A673 (cell line): Measurements from ENCODE around the gene RPN1. TPM values are rescaled to one million over a fixed set of nuclear protein-coding genes. Genes with fewer than 3 reads are reported as not detected.

Source experiments
- BruUV-seq: library from RNA; stranded (reverse); fragments of 400-500 nt; replicated peaks from 2 replicates; lab custom pipeline; 2021; lab: Mats Ljungman, UMichigan
- CTCF ChIA-PET: fragments of 300-600 bp; sonication (Branson Sonifier 250); formaldehyde crosslinking; loops from one replicate; lab custom pipeline; 2022; ENCODE audit warnings: antibody characterized with exemption; lab: Charles Lee
- POLR2A ChIA-PET: fragments of 300-600 bp; sonication (Branson Sonifier 250); formaldehyde crosslinking; loops from one replicate; lab custom pipeline; 2022; ENCODE audit warnings: antibody characterized with exemption; ENCODE audit not compliant: low non-redundant PET; lab: Charles Lee
- DNase-seq: peaks from one replicate; pipeline ENCODE4 v3.0.0-alpha.2; 2015; ENCODE audit warnings: low spot score
- H3K27ac ChIP-seq: fragments of 200-600 bp; sonication (generic); 2 replicates; pipeline ENCODE4 v1.5.1; 2016; ENCODE audit warnings: mixed run types, low read depth, mild to moderate bottlenecking, mixed read lengths, antibody characterized with exemption, low read length; ENCODE audit not compliant: poor library complexity, severe bottlenecking
- H3K27me3 ChIP-seq: fragments of 200-600 bp; sonication (generic); replicated peaks from 2 replicates; pipeline ENCODE4 v1.6.1; 2017; ENCODE audit warnings: mixed run types, low read depth, mild to moderate bottlenecking, mixed read lengths, antibody characterized with exemption, low read length; ENCODE audit not compliant: insufficient read depth, poor library complexity
- H3K36me3 ChIP-seq: fragments of 200-600 bp; sonication (generic); 2 replicates; pipeline ENCODE4 v1.6.1; 2016; ENCODE audit warnings: mixed run types, mild to moderate bottlenecking, mixed read lengths, antibody characterized with exemption, low read length; ENCODE audit not compliant: insufficient read depth, poor library complexity, severe bottlenecking
- H3K4me1 ChIP-seq: fragments of 200-600 bp; sonication (generic); 2 replicates; pipeline ENCODE4 v1.6.1; 2017; ENCODE audit warnings: mixed run types, mild to moderate bottlenecking, mixed read lengths, antibody characterized with exemption, low read length; ENCODE audit not compliant: insufficient read depth, poor library complexity, severe bottlenecking
- H3K4me3 ChIP-seq: fragments of 200-600 bp; sonication (generic); 2 replicates; pipeline ENCODE4 v1.5.1; 2016; ENCODE audit warnings: low read depth, mixed run types, mild to moderate bottlenecking, mixed read lengths, low read length; ENCODE audit not compliant: poor library complexity, severe bottlenecking
- H3K9me3 ChIP-seq: fragments of 200-600 bp; sonication (generic); 2 replicates; pipeline ENCODE4 v1.6.1; 2016; ENCODE audit warnings: mixed run types, low read depth, mild to moderate bottlenecking, mixed read lengths, antibody characterized with exemption, low read length; ENCODE audit not compliant: poor library complexity, severe bottlenecking
- EZH2 ChIP-seq: fragments of 200-600 bp; sonication (generic); IDR thresholded peaks from 2 replicates; pipeline ENCODE4 v1.6.1; 2017; ENCODE audit warnings: borderline replicate concordance, low read depth, mild to moderate bottlenecking, mixed read lengths, antibody characterized with exemption, low read length; ENCODE audit not compliant: poor library complexity, severe bottlenecking
- intact Hi-C: fragments of 100-400 bp; cut with micrococcal nuclease; formaldehyde crosslinking; loops from one replicate; pipeline ENCODE4 v1.10.0; 2022; ENCODE audit not compliant: unreplicated experiment
- total RNA-seq: library from RNA; stranded (reverse); gene quantifications from 2 replicates; pipeline ENCODE4 v1.2.3, GENCODE V29; 2021
- TF ChIP-seq, protein P1 (sequence below): fragments of 300-800, 200-600 bp; sonication (generic); conservative IDR thresholded peaks from 2 replicates; pipeline ENCODE4 v1.5.1; 2017; ENCODE audit warnings: low read depth, mild to moderate bottlenecking, antibody characterized with exemption, low read length, moderate library complexity, mixed read lengths

Gene RPN1
- total RNA-seq, 1 experiment from 2014 or later = 254 TPM

- H3K9me3 ChIP-seq = no peaks in the 10 kb centered on the region
- BruUV-seq = no TSS peak
- H3K4me1 ChIP-seq = peaks cover 2% of the 10 kb centered on the region
- DNase-seq = no peak
- TF ChIP-seq EZH2 = no peak
- TF ChIP-seq, protein P1, sequence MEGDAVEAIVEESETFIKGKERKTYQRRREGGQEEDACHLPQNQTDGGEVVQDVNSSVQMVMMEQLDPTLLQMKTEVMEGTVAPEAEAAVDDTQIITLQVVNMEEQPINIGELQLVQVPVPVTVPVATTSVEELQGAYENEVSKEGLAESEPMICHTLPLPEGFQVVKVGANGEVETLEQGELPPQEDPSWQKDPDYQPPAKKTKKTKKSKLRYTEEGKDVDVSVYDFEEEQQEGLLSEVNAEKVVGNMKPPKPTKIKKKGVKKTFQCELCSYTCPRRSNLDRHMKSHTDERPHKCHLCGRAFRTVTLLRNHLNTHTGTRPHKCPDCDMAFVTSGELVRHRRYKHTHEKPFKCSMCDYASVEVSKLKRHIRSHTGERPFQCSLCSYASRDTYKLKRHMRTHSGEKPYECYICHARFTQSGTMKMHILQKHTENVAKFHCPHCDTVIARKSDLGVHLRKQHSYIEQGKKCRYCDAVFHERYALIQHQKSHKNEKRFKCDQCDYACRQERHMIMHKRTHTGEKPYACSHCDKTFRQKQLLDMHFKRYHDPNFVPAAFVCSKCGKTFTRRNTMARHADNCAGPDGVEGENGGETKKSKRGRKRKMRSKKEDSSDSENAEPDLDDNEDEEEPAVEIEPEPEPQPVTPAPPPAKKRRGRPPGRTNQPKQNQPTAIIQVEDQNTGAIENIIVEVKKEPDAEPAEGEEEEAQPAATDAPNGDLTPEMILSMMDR = no peak
- no peak overlapping the region for H3K27ac ChIP-seq
- ChIA-PET POLR2A (no interaction called here), CTCF (no interaction called here)
- no peaks in the 10 kb centered on the region for H3K36me3 ChIP-seq
- intact Hi-C loops = no loop called here
- no peak overlapping the region for H3K4me3 ChIP-seq
- H3K27me3 ChIP-seq = no peaks in the 10 kb centered on the region
These were observed 35.8 kb upstream of the RPN1 start for GRCh38 chr3:128686465-128686864.

DNA sequence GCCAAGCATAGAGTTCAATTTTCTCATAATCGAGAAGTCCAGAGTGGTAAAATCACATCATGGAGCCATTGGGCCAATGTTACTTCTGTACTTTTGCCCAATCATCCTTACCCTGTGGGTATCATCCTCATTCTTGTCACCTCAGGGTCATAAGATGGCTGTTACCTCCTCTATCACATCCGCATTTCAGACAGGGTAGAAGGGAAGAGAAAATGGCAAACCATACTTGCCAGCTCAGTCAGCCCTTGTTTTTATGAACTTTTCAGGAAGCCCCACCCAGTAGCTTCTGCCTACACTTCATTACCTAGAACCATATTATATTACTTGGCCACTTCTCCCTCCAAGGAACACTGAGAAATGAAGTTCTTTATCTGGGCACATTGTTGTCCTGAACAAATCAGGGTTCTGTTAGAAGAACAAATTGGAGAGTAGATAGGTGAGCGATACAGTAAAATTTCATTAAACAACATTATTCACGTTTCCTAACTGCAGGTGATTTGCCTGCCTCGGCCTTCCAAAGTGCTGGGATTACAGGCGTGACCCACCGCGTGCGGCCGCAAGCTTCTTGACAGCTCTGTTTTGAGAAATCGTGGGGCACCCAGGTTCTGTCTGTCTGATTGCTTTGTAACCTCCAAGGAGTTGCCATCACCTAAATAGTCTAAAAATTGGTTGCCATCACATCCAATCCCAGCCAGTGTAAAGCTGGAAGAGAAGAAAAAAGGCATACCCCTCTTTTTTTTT lies 34.5 kb upstream of the RPN1 start:
- Histone ChIP-seq H3K4me1 (peaks cover 4% of the 10 kb centered on the region), H3K27me3 (no peaks in the 10 kb centered on the region), H3K36me3 (no peaks in the 10 kb centered on the region), H3K4me3 (no peak overlapping the region), H3K9me3 (no peaks in the 10 kb centered on the region), H3K27ac (no peak overlapping the region)
- DNase-seq = no peak
- intact Hi-C loops = loop anchor here (1.0 to 5.0 kb wide), 2 partner anchors 26 to 122 kb away; no protein-coding TSS in a partner anchor
- CTCF ChIA-PET = no interaction called here
- TF ChIP-seq, protein P1 = no peak
- TF ChIP-seq EZH2 = no peak
- no TSS peak for BruUV-seq
- POLR2A ChIA-PET = no interaction called here

GRCh38 chr3:128683957-128684356 lies 33.3 kb upstream of the RPN1 start:
- Histone ChIP-seq H3K27ac (no peak overlapping the region), H3K4me1 (peaks cover 4% of the 10 kb centered on the region), H3K4me3 (no peak overlapping the region), H3K9me3 (no peaks in the 10 kb centered on the region), H3K27me3 (no peaks in the 10 kb centered on the region), H3K36me3 (no peaks in the 10 kb centered on the region)
- intact Hi-C loops = loop anchor here (5.0 kb wide), 1 partner anchor 123 kb away; no protein-coding TSS in a partner anchor
- ChIA-PET CTCF (no interaction called here), POLR2A (no interaction called here)
- DNase-seq = no peak
- no peak for TF ChIP-seq EZH2
- TF ChIP-seq, protein P1 = no peak
- BruUV-seq = no TSS peak
